Activated CD4-positive, alpha-beta T cell treated with anti-CD3 and anti-CD28 coated beads for 24 hours (primary cell): ENCODE results near the gene RAPGEF5.

ENCODE experiments used
- DNase-seq, 2 donors: peaks; one replicate each; pipeline ENCODE4 v3.0.0-alpha.2; 2020; ENCODE audit warnings: low read depth in 2 of 2

RAPGEF5 gene

GRCh38 chr7:22346383-22347107, 10.4 kb downstream of the RAPGEF5 start:
- no peak for DNase-seq

- no peak for DNase-seq
Measured at GRCh38 chr7:22344655-22345054, 12.3 kb downstream of the RAPGEF5 start.

DNA sequence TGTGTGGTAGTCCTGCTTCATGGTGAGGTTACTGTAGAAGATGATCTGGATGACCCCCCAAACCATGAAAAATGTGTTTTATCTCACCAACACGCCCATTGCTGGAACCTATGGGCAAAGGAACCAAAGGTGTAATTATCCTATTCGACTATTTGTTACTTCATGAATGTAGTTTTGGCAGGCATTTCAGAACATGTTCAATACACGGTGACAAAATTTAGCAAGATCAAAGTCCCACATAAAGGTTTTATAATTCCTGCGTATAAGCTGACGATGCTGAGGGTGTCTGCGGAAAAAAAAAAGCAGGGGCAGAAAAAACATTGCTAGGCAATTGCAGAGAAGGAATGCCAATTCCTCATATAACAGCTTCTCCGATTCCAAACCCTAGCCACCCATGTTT, 13.3 kb downstream of the RAPGEF5 start:
- DNase-seq = no peak

GRCh38 chr7:22343071-22343470, 13.9 kb downstream of the RAPGEF5 start:
- DNase-seq = no peak

- DNase-seq = no peak
Measured at GRCh38 chr7:22339725-22340390, 17.1 kb downstream of the RAPGEF5 start.

DNA sequence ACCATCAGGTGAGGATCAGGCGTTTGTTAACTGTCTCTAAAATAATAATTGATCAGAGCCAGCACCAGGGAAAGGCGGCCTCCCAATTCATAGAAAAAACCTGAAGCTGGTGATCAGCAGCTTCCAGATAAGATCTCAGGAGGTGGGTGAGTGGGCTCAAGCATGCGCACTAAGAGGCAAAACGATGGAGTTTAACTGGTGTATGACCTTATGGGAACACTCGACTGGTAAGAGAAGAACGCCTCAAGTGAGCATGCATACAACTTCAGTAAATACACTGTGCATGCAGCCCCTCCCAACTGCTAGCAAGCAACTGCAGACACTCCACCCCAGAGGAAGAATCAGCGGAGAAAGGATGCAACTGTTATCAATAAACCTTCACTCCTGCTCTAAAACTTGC, 18.1 kb downstream of the RAPGEF5 start:
- no peak for DNase-seq

- DNase-seq = no peak
Measured at GRCh38 chr7:22338411-22338810, 18.5 kb downstream of the RAPGEF5 start.

- DNase-seq = no peak
Measured at GRCh38 chr7:22333680-22334141, 23.2 kb downstream of the RAPGEF5 start.

- no peak for DNase-seq
Measured at GRCh38 chr7:22332461-22332870, 24.5 kb downstream of the RAPGEF5 start.

DNA sequence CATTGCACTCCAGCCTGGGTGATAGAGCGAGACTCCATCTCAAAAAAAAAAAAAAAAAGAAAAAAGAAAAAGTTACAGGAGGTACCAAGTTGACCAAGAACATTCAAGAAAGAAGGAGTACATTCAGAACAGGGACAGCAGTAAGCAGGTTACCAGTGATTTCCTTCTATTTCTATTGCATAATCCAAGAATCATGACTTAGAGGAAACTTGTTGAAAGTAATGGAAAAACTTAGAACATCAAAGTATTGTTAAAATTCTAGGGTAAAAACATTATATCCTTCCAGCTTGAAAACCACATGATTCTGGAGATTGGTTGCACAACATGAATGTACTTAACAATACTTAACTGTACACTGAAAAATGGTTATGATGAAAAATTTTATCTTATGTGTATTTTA, 25.2 kb downstream of the RAPGEF5 start:
- DNase-seq = no peak

DNA sequence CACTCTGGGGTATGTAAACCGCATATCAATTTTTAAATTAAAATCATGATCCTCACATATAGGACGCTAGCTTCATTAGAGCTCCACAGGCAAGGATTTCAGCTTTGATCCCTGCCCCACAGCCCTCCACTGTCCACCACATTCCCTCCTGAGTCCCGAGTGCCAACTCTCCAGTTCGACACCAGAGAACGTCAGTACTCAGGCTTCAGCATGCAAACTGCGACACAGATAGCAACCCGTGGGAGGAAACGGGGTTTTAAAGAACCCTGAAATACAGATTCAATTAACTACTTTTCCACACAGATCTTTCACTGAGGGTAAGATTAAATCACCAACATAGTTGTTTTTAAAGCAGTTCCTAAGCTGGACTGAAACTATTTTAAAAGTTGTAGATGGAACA, 26.1 kb downstream of the RAPGEF5 start:
- DNase-seq = no peak

GRCh38 chr7:22329816-22330524, 27.0 kb downstream of the RAPGEF5 start:
- DNase-seq = no peak

GRCh38 chr7:22326181-22326580, 30.8 kb downstream of the RAPGEF5 start:
- no peak for DNase-seq

DNA sequence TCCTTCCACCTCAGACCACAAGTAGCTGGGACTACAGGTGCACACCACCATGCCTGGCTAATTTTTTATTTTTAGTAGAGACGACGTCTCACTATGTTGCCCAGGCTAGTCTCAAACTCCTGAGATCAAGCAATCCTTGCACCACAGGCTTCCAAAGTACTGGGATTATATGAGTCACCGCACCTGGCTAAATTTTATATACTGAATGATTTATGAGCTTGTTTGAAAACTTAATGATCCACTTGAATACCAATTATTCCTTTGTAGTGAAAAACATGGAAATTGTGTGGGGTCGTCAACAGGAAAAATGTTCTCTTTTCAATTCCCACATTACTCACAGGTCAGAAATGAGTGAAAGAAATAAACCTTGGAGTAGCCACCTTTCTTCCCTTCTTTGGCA, 31.3 kb downstream of the RAPGEF5 start:
- DNase-seq = no peak

DNA sequence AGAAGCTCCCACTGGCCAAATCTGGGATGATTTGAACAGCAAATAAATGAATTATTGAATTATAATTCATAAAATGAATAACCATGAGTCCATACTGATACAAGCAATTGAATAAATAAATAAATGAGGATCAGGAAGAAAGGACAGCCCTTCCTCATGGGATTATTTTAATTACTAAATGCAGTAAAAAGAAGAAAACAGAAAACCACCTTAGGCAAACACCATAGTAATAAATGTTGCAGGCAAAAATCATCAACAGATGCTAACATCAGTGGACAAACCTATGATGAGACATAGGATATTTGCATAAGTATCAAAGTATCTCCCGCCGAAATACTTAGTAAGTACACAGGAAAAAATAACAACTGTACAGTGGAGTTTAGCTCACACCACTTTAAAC, 33.2 kb downstream of the RAPGEF5 start:
- DNase-seq = no peak

GRCh38 chr7:22320416-22320815, 36.5 kb downstream of the RAPGEF5 start:
- no peak for DNase-seq

- DNase-seq = no peak
Measured at GRCh38 chr7:22319424-22320403, 37.2 kb downstream of the RAPGEF5 start.

- DNase-seq = no peak
Measured at GRCh38 chr7:22318376-22318775, 38.6 kb downstream of the RAPGEF5 start.

DNA sequence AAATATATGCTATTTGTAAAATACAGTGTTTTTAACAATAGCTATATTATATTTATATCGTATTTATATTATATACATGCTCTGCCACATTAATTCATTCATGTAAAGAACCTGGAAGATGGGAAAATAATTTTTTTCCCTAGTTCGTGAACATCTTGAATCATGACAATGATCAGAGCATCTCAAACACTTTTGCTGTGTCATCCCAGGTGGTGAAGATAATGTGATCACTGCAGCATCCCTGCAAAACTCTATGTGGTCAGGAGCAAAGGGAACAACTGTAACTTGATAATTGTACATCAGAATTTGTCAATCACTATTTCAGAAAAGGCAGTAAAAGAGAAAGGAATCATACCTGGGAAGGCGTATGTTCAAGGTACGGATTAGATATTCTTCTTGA, 39.3 kb downstream of the RAPGEF5 start:
- DNase-seq = no peak

GRCh38 chr7:22316914-22317313, 40.0 kb downstream of the RAPGEF5 start:
- no peak for DNase-seq

DNA sequence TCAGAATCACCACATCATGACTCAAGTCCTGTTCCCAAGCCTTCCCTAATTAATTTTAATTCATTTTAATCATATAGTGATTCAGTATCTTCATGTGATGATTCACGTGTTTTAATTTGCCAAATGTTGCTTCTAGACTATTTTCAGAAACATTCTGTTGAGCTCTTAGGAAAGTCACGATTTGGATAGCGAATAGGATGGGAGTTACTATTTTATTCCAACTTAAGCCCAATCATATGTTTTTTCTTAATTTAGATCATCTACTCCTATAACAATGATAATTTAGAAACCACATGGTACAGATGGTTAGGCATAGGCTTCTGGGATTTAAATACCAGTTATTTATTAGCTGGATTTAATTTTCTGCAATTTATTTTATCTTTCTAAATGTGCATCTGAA, 49.1 kb downstream of the RAPGEF5 start:
- no peak for DNase-seq

- DNase-seq = no peak
Measured at GRCh38 chr7:22305706-22306105, 51.2 kb downstream of the RAPGEF5 start.
